NCI-H187 (cell line): ENCODE measurements around the gene NEU3.
"Not testable (repeated sequence)": the region's sequence is repeated elsewhere in the genome, so short reads cannot be mapped to it uniquely, and the experiment has no call there.

Source experiments
- DNase-seq, 2 experiments: peaks; one replicate each; lab custom pipeline; 2025; lab: John Stamatoyannopoulos, UW

The NEU3 gene

GRCh38 chr11:74988541-74989259 is at the start of gene NEU3:
Gene NEU3 (plus strand): TSS chr11:74988933. CDS start chr11:74989061, 128 bp downstream.
- DNase-seq, result peak; percentile 20 to 62

GRCh38 chr11:74941492-74941891 is 47.2 kb upstream of the NEU3 start:
- no peak for DNase-seq

GRCh38 chr11:74942073-74942759 is 46.5 kb upstream of the NEU3 start:
- no peak for DNase-seq

GRCh38 chr11:74948546-74948897 is 40.2 kb upstream of the NEU3 start:
- no peak for DNase-seq

- DNase-seq, result peak; percentile 83 to 93
Observed at GRCh38 chr11:74948898-74949752, 39.6 kb upstream of the NEU3 start, which contains the start of the genes SPCS2 and XRRA1. Gene SPCS2 (plus strand): TSS chr11:74949266. CDS start chr11:74949286, 20 bp downstream. Gene XRRA1 (minus strand): TSS chr11:74949091. CDS start chr11:74940878, 8,213 bp downstream.

- no peak for DNase-seq
Observed at GRCh38 chr11:74949753-74950137, 39.0 kb upstream of the NEU3 start.

- DNase-seq, result no peak
Observed at GRCh38 chr11:74950374-74950969, 38.3 kb upstream of the NEU3 start.

- no peak for DNase-seq
Observed at GRCh38 chr11:74951226-74951625, 37.5 kb upstream of the NEU3 start.

GRCh38 chr11:74952752-74953151 is 36.0 kb upstream of the NEU3 start:
- DNase-seq, result no peak

GRCh38 chr11:74953451-74953850 is 35.3 kb upstream of the NEU3 start:
- DNase-seq, result no peak

GRCh38 chr11:74954199-74954598 is 34.5 kb upstream of the NEU3 start:
- DNase-seq, result no peak

- no peak for DNase-seq
Observed at GRCh38 chr11:74956397-74957015, 32.2 kb upstream of the NEU3 start.

- DNase-seq, result no peak
Observed at GRCh38 chr11:74957937-74958629, 30.6 kb upstream of the NEU3 start.

GRCh38 chr11:74960128-74960527 is 28.6 kb upstream of the NEU3 start:
- not testable (repeated sequence) for DNase-seq

GRCh38 chr11:74966651-74967050 is 22.1 kb upstream of the NEU3 start:
- no peak for DNase-seq

- no peak for DNase-seq
Observed at GRCh38 chr11:74970852-74971395, 17.8 kb upstream of the NEU3 start.

GRCh38 chr11:74971424-74971823 is 17.3 kb upstream of the NEU3 start:
- DNase-seq, result no peak

- no peak for DNase-seq
Observed at GRCh38 chr11:74978041-74978440, 10.7 kb upstream of the NEU3 start.

- DNase-seq, result no peak
Observed at GRCh38 chr11:74980634-74981033, 8.1 kb upstream of the NEU3 start.

GRCh38 chr11:74981888-74982287 is 6.8 kb upstream of the NEU3 start:
- DNase-seq, result no peak

GRCh38 chr11:74984070-74984469 is 4.7 kb upstream of the NEU3 start:
- DNase-seq, result no peak
